Endothelial cell of umbilical vein (primary cell): ENCODE data around the gene KCNMA1. TPM values are rescaled to one million over a fixed set of nuclear protein-coding genes. Genes with fewer than 3 reads are reported as not detected.

Source experiments
- BruUV-seq: library from RNA; stranded (reverse); fragments of 400-500 nt; replicated peaks from 2 replicates; lab custom pipeline; 2021; lab: Mats Ljungman, UMichigan
- CTCF ChIA-PET: fragments of 300-600, 350-600 bp; sonication (Branson Sonifier 250); formaldehyde crosslinking; loops from one replicate; lab custom pipeline; 2021; ENCODE audit warnings: antibody characterized with exemption, inconsistent platforms; lab: Charles Lee
- POLR2A ChIA-PET: fragments of 300-600, 350-600 bp; sonication (Branson Sonifier 250); formaldehyde crosslinking; loops from one replicate; lab custom pipeline; 2021; ENCODE audit warnings: antibody characterized with exemption, inconsistent platforms; lab: Charles Lee
- DNase-seq: peaks from one replicate; pipeline ENCODE4 v3.0.0-alpha.2; 2011; ENCODE audit warnings: low read depth, low spot score
- FAIRE-seq: peaks from 2 replicates; lab custom pipeline; 2011; peaks lifted over from hg19 to GRCh38; lab: Jason Lieb, UNC
- H2AFZ ChIP-seq: 2 replicates; pipeline ENCODE4 v1.6.0; 2012; ENCODE audit warnings: low read depth, low read length, control low read depth, inconsistent platforms
- H3K27ac ChIP-seq: 2 replicates; pipeline ENCODE4 v1.5.1; 2011; ENCODE audit warnings: low read depth, mild to moderate bottlenecking, control low read depth, low read length, moderate library complexity; ENCODE audit not compliant: insufficient read depth
- H3K27me3 ChIP-seq, 2 experiments: 2 replicates each; pipeline versions ENCODE4 v1.6.0 to v1.6.1; 2011; ENCODE audit warnings: low read length in 2 of 2, mixed read lengths in 1 of 2; ENCODE audit not compliant: control insufficient read depth in 2 of 2, insufficient read depth in 2 of 2
- H3K36me3 ChIP-seq, 2 experiments: 2 replicates in 1 of 2; 3 replicates in 1 of 2; pipeline ENCODE4 v1.5.1; 2011; ENCODE audit warnings: low read length in 2 of 2, mild to moderate bottlenecking in 1 of 2, moderate library complexity in 1 of 2; ENCODE audit not compliant: control insufficient read depth in 2 of 2, insufficient read depth in 2 of 2; ENCODE audit errors: extremely low read depth in 1 of 2
- H3K4me1 ChIP-seq: 3 replicates; pipeline ENCODE4 v1.5.1; 2011; ENCODE audit warnings: mild to moderate bottlenecking, low read length; ENCODE audit not compliant: control insufficient read depth, insufficient read depth; ENCODE audit errors: extremely low read depth
- H3K4me2 ChIP-seq: 2 replicates; pipeline ENCODE4 v1.6.1; 2011; ENCODE audit warnings: low read length, control low read depth, mixed read lengths; ENCODE audit not compliant: insufficient read depth
- H3K4me3 ChIP-seq, 3 experiments: fragments of 200-600 bp in 1 of 3; sonication (generic), shearing (Covaris generic) in 1 of 3; replicated peaks in 1 of 3; 2 replicates each; pipeline ENCODE4 v1.5.1; 2011 to 2016; ENCODE audit warnings: control low read depth in 3 of 3, low read length in 3 of 3, mild to moderate bottlenecking in 2 of 3, inconsistent platforms in 1 of 3, low read depth in 1 of 3, moderate library complexity in 1 of 3; ENCODE audit not compliant: insufficient read depth in 1 of 3
- H3K79me2 ChIP-seq: 2 replicates; pipeline ENCODE4 v1.6.0; 2012; ENCODE audit warnings: low read length, inconsistent platforms; ENCODE audit not compliant: control insufficient read depth, insufficient read depth
- H3K9ac ChIP-seq: replicated peaks from 2 replicates; pipeline ENCODE3; 2011; ENCODE audit warnings: low read length, control low read depth; ENCODE audit not compliant: insufficient read depth; ENCODE audit errors: extremely low read depth
- H3K9me1 ChIP-seq: replicated peaks from 3 replicates; pipeline ENCODE4 v1.6.0; 2011; ENCODE audit warnings: mild to moderate bottlenecking, low read length; ENCODE audit not compliant: control insufficient read depth, insufficient read depth; ENCODE audit errors: extremely low read depth
- H3K9me3 ChIP-seq: replicated peaks from 2 replicates; pipeline ENCODE4 v1.5.1; 2012; ENCODE audit warnings: low read length, inconsistent platforms; ENCODE audit not compliant: control insufficient read depth, insufficient read depth
- H4K20me1 ChIP-seq: replicated peaks from 2 replicates; pipeline ENCODE3; 2011; ENCODE audit warnings: mild to moderate bottlenecking, low read length; ENCODE audit not compliant: control insufficient read depth, insufficient read depth; ENCODE audit errors: extremely low read depth
- EZH2 ChIP-seq: IDR thresholded peaks from 2 replicates; pipeline ENCODE4 v1.6.1; 2012; ENCODE audit warnings: borderline replicate concordance, low read depth, mild to moderate bottlenecking, moderate library complexity, low read length, inconsistent platforms; ENCODE audit not compliant: severe bottlenecking
- FOS ChIP-seq: IDR thresholded peaks from 2 replicates; pipeline ENCODE4 v1.6.1; 2011; ENCODE audit warnings: mild to moderate bottlenecking, low read length, moderate library complexity, borderline replicate concordance; ENCODE audit not compliant: insufficient read depth
- GATA2 ChIP-seq: IDR thresholded peaks from 2 replicates; pipeline ENCODE4 v1.7.0; 2011; ENCODE audit warnings: low read depth, mild to moderate bottlenecking, moderate library complexity, mixed read lengths, low read length; ENCODE audit not compliant: insufficient read length, insufficient read depth
- JUN ChIP-seq: IDR thresholded peaks from 2 replicates; pipeline ENCODE4 v1.6.1; 2011; ENCODE audit warnings: borderline replicate concordance, low read depth; ENCODE audit not compliant: insufficient read length, insufficient read depth
- MYC ChIP-seq: IDR thresholded peaks from one replicate; pipeline ENCODE4 v1.6.1; 2011; ENCODE audit warnings: mild to moderate bottlenecking, low read depth, low read length
- POLR2A ChIP-seq: IDR thresholded peaks from 2 replicates; pipeline ENCODE4 v1.6.1; 2012; ENCODE audit warnings: low read depth, mild to moderate bottlenecking, control low read depth, low read length
- POLR2AphosphoS5 ChIP-seq: IDR thresholded peaks from 2 replicates; pipeline ENCODE4 v1.6.1; 2012; ENCODE audit warnings: low read depth, mild to moderate bottlenecking, control low read depth, low read length, moderate library complexity; ENCODE audit not compliant: insufficient read depth
- dilution Hi-C: fragments of 300-500 bp; cut with MboI; formaldehyde crosslinking; loops from one replicate; pipeline ENCODE4 v1.15.0; 2019; ENCODE audit warnings: low sequenced_read_pairs; ENCODE audit not compliant: extremely low pct_ligation_motif_present
- intact Hi-C: fragments of 100-400 bp; cut with micrococcal nuclease; formaldehyde crosslinking; loops from one replicate; pipeline ENCODE4 v1.10.0; 2022
- polyA plus RNA-seq, 4 experiments: library from polyadenylated mRNA; depleted of rRNA in 3 of 4; stranded (reverse) in 3 of 4; unstranded in 1 of 4; fragments of >200 nt; gene quantifications; 2 replicates each; pipeline versions ENCODE4 v1.2.1 to v1.2.3, GENCODE V29; 2011 to 2012; ENCODE audit warnings: missing spikeins in 1 of 4
- total RNA-seq: library from RNA; stranded (reverse); gene quantifications from 2 replicates; pipeline ENCODE4 v1.2.3, GENCODE V29; 2021
- TF ChIP-seq, protein P1 (sequence below): IDR thresholded peaks from 2 replicates; pipeline ENCODE4 v1.6.1; 2011; ENCODE audit not compliant: insufficient read depth, insufficient read length
- TF ChIP-seq, protein P2 (sequence below), 2 donors: IDR thresholded peaks; 1 replicate in 1 of 2; 2 replicates in 1 of 2; pipeline ENCODE4 v1.5.1; 2011; ENCODE audit warnings: low read length in 2 of 2, mild to moderate bottlenecking in 2 of 2, moderate library complexity in 2 of 2, control low read depth in 1 of 2, inconsistent platforms in 1 of 2, low read depth in 1 of 2; ENCODE audit not compliant: insufficient read depth in 1 of 2; ENCODE audit errors: extremely low read depth in 1 of 2

Gene KCNMA1
- total and polyA plus RNA-seq, 2 donors (not counting 3 experiments of a cell fraction or from before 2014, with no cell fraction given), result 0.10 to 0.82 TPM

DNA sequence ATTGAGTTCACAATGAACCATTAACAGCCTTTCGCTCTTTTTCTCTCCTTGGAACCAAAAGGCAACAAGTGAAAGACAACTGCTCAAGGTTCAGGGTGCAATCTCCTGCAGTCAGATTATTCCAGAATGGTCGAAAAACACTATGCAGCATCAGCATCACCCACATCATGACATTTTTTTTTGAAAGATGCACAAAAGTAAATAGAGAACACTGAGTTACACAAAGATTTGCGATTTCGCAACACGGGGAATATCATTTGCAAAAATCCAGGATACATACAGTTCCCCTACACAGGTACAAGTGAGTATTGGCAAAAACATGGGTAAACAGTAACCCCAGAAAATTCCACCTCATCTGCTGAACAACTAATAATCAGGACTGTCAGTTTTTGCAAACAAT is 611.5 kb downstream of the KCNMA1 start:
- DNase-seq, result no peak
- no peak for TF ChIP-seq JUN
- TF ChIP-seq, protein P1, sequence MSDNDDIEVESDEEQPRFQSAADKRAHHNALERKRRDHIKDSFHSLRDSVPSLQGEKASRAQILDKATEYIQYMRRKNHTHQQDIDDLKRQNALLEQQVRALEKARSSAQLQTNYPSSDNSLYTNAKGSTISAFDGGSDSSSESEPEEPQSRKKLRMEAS, result no peak
- no peak for TF ChIP-seq FOS
- TF ChIP-seq, protein P2, sequence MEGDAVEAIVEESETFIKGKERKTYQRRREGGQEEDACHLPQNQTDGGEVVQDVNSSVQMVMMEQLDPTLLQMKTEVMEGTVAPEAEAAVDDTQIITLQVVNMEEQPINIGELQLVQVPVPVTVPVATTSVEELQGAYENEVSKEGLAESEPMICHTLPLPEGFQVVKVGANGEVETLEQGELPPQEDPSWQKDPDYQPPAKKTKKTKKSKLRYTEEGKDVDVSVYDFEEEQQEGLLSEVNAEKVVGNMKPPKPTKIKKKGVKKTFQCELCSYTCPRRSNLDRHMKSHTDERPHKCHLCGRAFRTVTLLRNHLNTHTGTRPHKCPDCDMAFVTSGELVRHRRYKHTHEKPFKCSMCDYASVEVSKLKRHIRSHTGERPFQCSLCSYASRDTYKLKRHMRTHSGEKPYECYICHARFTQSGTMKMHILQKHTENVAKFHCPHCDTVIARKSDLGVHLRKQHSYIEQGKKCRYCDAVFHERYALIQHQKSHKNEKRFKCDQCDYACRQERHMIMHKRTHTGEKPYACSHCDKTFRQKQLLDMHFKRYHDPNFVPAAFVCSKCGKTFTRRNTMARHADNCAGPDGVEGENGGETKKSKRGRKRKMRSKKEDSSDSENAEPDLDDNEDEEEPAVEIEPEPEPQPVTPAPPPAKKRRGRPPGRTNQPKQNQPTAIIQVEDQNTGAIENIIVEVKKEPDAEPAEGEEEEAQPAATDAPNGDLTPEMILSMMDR (IDR thresholded peaks at IDR 0.05; ENCODE audit: extremely low read depth in 1 of 2, insufficient read depth in 1 of 2, low read depth in 1 of 2, low read length in 2 of 2), result no peak
- no peak for TF ChIP-seq EZH2
- no peak for TF ChIP-seq GATA2
- no peak for TF ChIP-seq MYC
- no peak for TF ChIP-seq POLR2AphosphoS5
- TF ChIP-seq POLR2A, result no peak
- intact Hi-C loops, result no loop called here
- ChIA-PET POLR2A (no interaction called here), CTCF (no interaction called here)
- H3K9me1 ChIP-seq, result no peaks in the 10 kb centered on the region
- H4K20me1 ChIP-seq, result no peaks in the 10 kb centered on the region
- no peaks in the 10 kb centered on the region for H3K36me3 ChIP-seq
- H3K4me2 ChIP-seq, result no peak overlapping the region
- H3K9ac ChIP-seq, result no peak overlapping the region
- H2AFZ ChIP-seq, result no peak overlapping the region
- no peaks in the 10 kb centered on the region for H3K79me2 ChIP-seq
- no peak overlapping the region for H3K27ac ChIP-seq
- dilution Hi-C loops, result no loop called here
- peaks cover 2 to 4% of the 10 kb centered on the region in 2 experiments for H3K27me3 ChIP-seq
- no peaks in the 10 kb centered on the region for H3K4me1 ChIP-seq
- BruUV-seq, result no TSS peak
- no peaks in the 10 kb centered on the region for H3K9me3 ChIP-seq
- no peak for FAIRE-seq
- H3K4me3 ChIP-seq, result no peak overlapping the region
